K562 (cell line): ENCODE results near the gene HMGB3. TPM values are rescaled to one million over a fixed set of nuclear protein-coding genes. Genes with fewer than 3 reads are reported as not detected.

Experiments
- ATAC-seq: fragments of 200-7000 bp; cut with Tn5 transposase; 3 replicates; pipeline ENCODE4 v1.9.1; 2020; ENCODE audit warnings: moderate library complexity
- BruUV-seq: library from RNA; stranded (reverse); fragments of 400-500 nt; replicated peaks from 2 replicates; lab custom pipeline; 2021; lab: Mats Ljungman, UMichigan
- CTCF ChIA-PET: fragments of 300-600 bp; formaldehyde crosslinking; extraction: SDS; loops from one replicate; lab custom pipeline; 2021; ENCODE audit warnings: low intra/inter-chr PET ratio; lab: Yijun Ruan, JAX
- POLR2A ChIA-PET: fragments of 300-600, 350-650 bp; sonication (Branson Sonifier 250); formaldehyde crosslinking; extraction: SDS; loops from one replicate; lab custom pipeline; 2021; ENCODE audit warnings: antibody characterized with exemption, inconsistent platforms; lab: Yijun Ruan, JAX
- DNase-seq, 4 experiments: peaks; one replicate each; pipeline versions ENCODE4 v3.0.0 to v3.0.0-alpha.2; 2011 to 2018; ENCODE audit warnings: low spot score in 3 of 4, mixed read lengths in 3 of 4; ENCODE audit errors: extremely low read depth in 1 of 4
- FAIRE-seq: peaks from 2 replicates; lab custom pipeline; 2011; peaks lifted over from hg19 to GRCh38; lab: Jason Lieb, UNC
- H2AFZ ChIP-seq: 2 replicates; pipeline ENCODE4 v1.6.0; 2011; ENCODE audit warnings: low read depth, low read length, control low read depth, inconsistent platforms
- H3K27ac ChIP-seq: fragments of 200-600 bp; 3 replicates; pipeline ENCODE4 v1.8.0; 2011; ENCODE audit warnings: low read depth, mild to moderate bottlenecking, control low read depth, inconsistent platforms, low read length, moderate library complexity, mixed read lengths; ENCODE audit errors: extremely low read depth
- H3K27me3 ChIP-seq, 2 experiments: fragments of 300-600 bp in 1 of 2; 2 replicates in 1 of 2; 3 replicates in 1 of 2; pipeline versions ENCODE4 v1.6.0 to v1.8.0; 2011; ENCODE audit warnings: inconsistent platforms in 2 of 2, low read length in 2 of 2, mild to moderate bottlenecking in 1 of 2, mixed read lengths in 1 of 2, moderate library complexity in 1 of 2; ENCODE audit not compliant: control insufficient read depth in 2 of 2, insufficient read depth in 2 of 2
- H3K36me3 ChIP-seq: fragments of 300-600 bp; 3 replicates; pipeline ENCODE4 v1.8.0; 2011; ENCODE audit warnings: mild to moderate bottlenecking, low read length, inconsistent platforms; ENCODE audit not compliant: control insufficient read depth, insufficient read depth
- H3K4me1 ChIP-seq, 2 experiments: fragments of 200-600 bp in 1 of 2; replicated peaks in 1 of 2; 2 replicates in 1 of 2; 3 replicates in 1 of 2; pipeline versions ENCODE4 v1.5.1 to v1.8.0; 2011; ENCODE audit warnings: inconsistent platforms in 2 of 2, low read length in 2 of 2, mild to moderate bottlenecking in 1 of 2, mixed read lengths in 1 of 2, moderate library complexity in 1 of 2; ENCODE audit not compliant: control insufficient read depth in 2 of 2, insufficient read depth in 2 of 2
- H3K4me2 ChIP-seq: 2 replicates; pipeline ENCODE4 v1.6.1; 2011; ENCODE audit warnings: low read length, control low read depth, inconsistent platforms, mixed read lengths; ENCODE audit not compliant: insufficient read depth
- H3K4me3 ChIP-seq: fragments of 200-600 bp; sonication (generic), shearing (Covaris generic); 2 replicates; pipeline ENCODE4 v1.5.1; 2016; ENCODE audit warnings: control low read depth, inconsistent platforms
- H3K79me2 ChIP-seq: fragments of 200-600 bp; 3 replicates; pipeline ENCODE4 v1.8.0; 2011; ENCODE audit warnings: low read length, inconsistent platforms; ENCODE audit not compliant: control insufficient read depth, insufficient read depth
- H3K9ac ChIP-seq, 2 experiments: 2 replicates each; pipeline versions ENCODE4 v1.6.0 to v1.6.1; 2011; ENCODE audit warnings: low read depth in 2 of 2, low read length in 2 of 2, control low read depth in 1 of 2, inconsistent platforms in 1 of 2, mild to moderate bottlenecking in 1 of 2, mixed read lengths in 1 of 2; ENCODE audit not compliant: insufficient read depth in 1 of 2
- H3K9me1 ChIP-seq: one replicate; pipeline ENCODE4 v1.6.0; 2011; ENCODE audit warnings: inconsistent platforms, mild to moderate bottlenecking, low read length, moderate library complexity; ENCODE audit not compliant: control insufficient read depth, insufficient read depth
- H3K9me3 ChIP-seq: replicated peaks from 2 replicates; pipeline ENCODE4 v1.5.1; 2011; ENCODE audit warnings: low read depth, low read length, inconsistent platforms; ENCODE audit not compliant: control insufficient read depth, insufficient read depth
- H4K20me1 ChIP-seq: replicated peaks from 2 replicates; pipeline ENCODE4 v1.6.1; 2011; ENCODE audit warnings: low read length, inconsistent platforms, mixed read lengths; ENCODE audit not compliant: control insufficient read depth, insufficient read depth
- CBX8 ChIP-seq: fragments of 200-600 bp; sonication (generic); IDR thresholded peaks from 2 replicates; pipeline ENCODE4 v1.6.1; 2012; ENCODE audit warnings: borderline replicate concordance, mixed run types, low read depth, mild to moderate bottlenecking, moderate library complexity, mixed read lengths, low read length, control low read depth, inconsistent platforms; ENCODE audit not compliant: poor library complexity, severe bottlenecking; ENCODE audit errors: extremely low read depth
- CREB3L1 ChIP-seq: fragments of 450-650 bp; IDR thresholded peaks from 2 replicates; pipeline ENCODE4 v1.6.1; 2014; ENCODE audit warnings: low read depth, mild to moderate bottlenecking, moderate library complexity, borderline replicate concordance
- EWSR1 ChIP-seq: fragments of 450-650 bp; IDR thresholded peaks from 2 replicates; pipeline ENCODE4 v1.6.1; 2018; ENCODE audit warnings: borderline replicate concordance, mild to moderate bottlenecking, low read depth, moderate library complexity; ENCODE audit not compliant: partially characterized antibody
- HMBOX1 ChIP-seq: sonication (generic); IDR thresholded peaks from 2 replicates; pipeline ENCODE4 v1.6.1; 2016
- ILF3 ChIP-seq: fragments of 450-650 bp; IDR thresholded peaks from 2 replicates; pipeline ENCODE4 v1.6.1; 2018; ENCODE audit warnings: antibody characterized with exemption, mild to moderate bottlenecking, moderate library complexity, borderline replicate concordance
- NFYB ChIP-seq: IDR thresholded peaks from 2 replicates; pipeline ENCODE4 v1.6.1; 2011; ENCODE audit warnings: mild to moderate bottlenecking, moderate library complexity; ENCODE audit not compliant: insufficient read length; ENCODE audit errors: extremely low read depth
- TCF7L2 ChIP-seq: fragments of 150-350 bp; IDR thresholded peaks from 2 replicates; pipeline ENCODE4 v1.6.1; 2016; ENCODE audit warnings: low read depth, mild to moderate bottlenecking, low read length, moderate library complexity
- ZNF592 ChIP-seq: fragments of 450-650 bp; IDR thresholded peaks from 2 replicates; pipeline ENCODE4 v1.6.1; 2017; ENCODE audit warnings: antibody characterized with exemption, mild to moderate bottlenecking
- ZNF639 ChIP-seq, 2 experiments: fragments of 200-800 bp in 1 of 2; sonication (Bioruptor generic) in 1 of 2; sonication (generic) in 1 of 2; formaldehyde crosslinking in 1 of 2; IDR thresholded peaks in 1 of 2; conservative IDR thresholded peaks in 1 of 2; 2 replicates each; pipeline versions ENCODE4 v1.5.0 to v1.6.1; 2016 to 2020; ENCODE audit warnings: missing compliant biosample characterization in 1 of 2, missing genetic modification characterization in 1 of 2, missing genetic modification reagents in 1 of 2
- in situ Hi-C: fragments of 300-500 bp; cut with MboI; formaldehyde crosslinking; loops from 4 replicates; pipeline ENCODE4 v1.15.0; 2018; ENCODE audit warnings: inconsistent platforms, mixed read lengths
- intact Hi-C: fragments of 100-400 bp; cut with micrococcal nuclease; formaldehyde crosslinking; loops from 2 replicates; pipeline ENCODE4 v1.14.2; 2022
- polyA plus RNA-seq, 8 experiments: library from polyadenylated mRNA; depleted of rRNA in 4 of 8; stranded (reverse) in 5 of 8; unstranded in 3 of 8; fragments of >200 nt; fragmentation: Nextera tagmentation in 2 of 8; fragmentation: Illumina TruSeq in 1 of 8; extraction: Ambion mirVana in 2 of 8; extraction: Trizol in 1 of 8; gene quantifications; 2 replicates each; pipeline versions ENCODE4 v1.2.1 to v1.2.3, GENCODE V29; 2011 to 2014; ENCODE audit warnings: inconsistent platforms in 1 of 8, missing spikeins in 1 of 8
- total RNA-seq, 7 experiments: library from RNA; depleted of rRNA in 6 of 7; stranded (reverse); fragments of >200 nt in 6 of 7; fragmentation: Illumina TruSeq in 2 of 7; extraction: Trizol in 2 of 7; gene quantifications; 2 replicates each; pipeline versions ENCODE4 v1.2.1 to v1.2.3, GENCODE V29; 2011 to 2021; ENCODE audit warnings: low replicate concordance in 1 of 7

HMGB3 gene
- total and polyA plus RNA-seq, 9 of the 15 experiments (the other 6 are each of a cell fraction or from before 2014, with no cell fraction given): 36.7 to 168 (median 117) TPM

GRCh38 chrX:151030845-151031244 is 47.7 kb downstream of the HMGB3 start:
- BruUV-seq: no TSS peak
- no peak for TF ChIP-seq CBX8
- no peak for TF ChIP-seq NFYB
- TF ChIP-seq TCF7L2: no peak
- no peak for TF ChIP-seq ILF3
- no peak for TF ChIP-seq EWSR1
- no peak for TF ChIP-seq CREB3L1
- no peak for TF ChIP-seq ZNF639 (CRISPR knock-in tag; conservative IDR thresholded peaks at IDR 0.05 in 1 of 2, IDR thresholded peaks at IDR 0.05 in 1 of 2)
- no peak for TF ChIP-seq ZNF592
- TF ChIP-seq HMBOX1: no peak
- in situ Hi-C loops (no loop called here), intact Hi-C loops (no loop called here)
- no peak for FAIRE-seq
- Histone ChIP-seq H3K9me3 (no peaks in the 10 kb centered on the region), H3K9ac (no peak overlapping the region), H3K4me1 (no peaks in the 10 kb centered on the region), H2AFZ (no peak overlapping the region), H3K36me3 (no peaks in the 10 kb centered on the region), H3K4me3 (no peak overlapping the region), H4K20me1 (no peaks in the 10 kb centered on the region), H3K79me2 (no peaks in the 10 kb centered on the region), H3K27me3 (no peaks in the 10 kb centered on the region; a peak in 1 of 5 replicates), H3K9me1 (no peaks in the 10 kb centered on the region), H3K4me2 (no peak overlapping the region), H3K27ac (no peak overlapping the region)
- POLR2A ChIA-PET: no interaction called here
- DNase-seq: no peak
- CTCF ChIA-PET: no interaction called here
- ATAC-seq: no peak
